KOPT-K1 (cell line): ENCODE results near the gene ISX.
"Not testable (repeated sequence)": the region's sequence is repeated elsewhere in the genome, so short reads cannot be mapped to it uniquely, and the experiment has no call there.

Experiments used
- H3K27ac ChIP-seq: fragments of 200-600 bp; sonication (generic); 2 replicates; pipeline ENCODE4 v1.5.1; 2016; ENCODE audit warnings: antibody characterized with exemption, mild to moderate bottlenecking, low read depth, low read length; ENCODE audit not compliant: poor library complexity, severe bottlenecking
- H3K36me3 ChIP-seq: fragments of 200-600 bp; sonication (generic); 2 replicates; pipeline ENCODE4 v1.5.1; 2017; ENCODE audit warnings: antibody characterized with exemption, mild to moderate bottlenecking, low read length, moderate library complexity; ENCODE audit not compliant: insufficient read depth
- H3K9me3 ChIP-seq: fragments of 200-600 bp; sonication (generic); 2 replicates; pipeline ENCODE4 v1.5.1; 2017; ENCODE audit warnings: antibody characterized with exemption, low read length, mild to moderate bottlenecking; ENCODE audit not compliant: insufficient read depth, poor library complexity, severe bottlenecking

ISX gene

DNA sequence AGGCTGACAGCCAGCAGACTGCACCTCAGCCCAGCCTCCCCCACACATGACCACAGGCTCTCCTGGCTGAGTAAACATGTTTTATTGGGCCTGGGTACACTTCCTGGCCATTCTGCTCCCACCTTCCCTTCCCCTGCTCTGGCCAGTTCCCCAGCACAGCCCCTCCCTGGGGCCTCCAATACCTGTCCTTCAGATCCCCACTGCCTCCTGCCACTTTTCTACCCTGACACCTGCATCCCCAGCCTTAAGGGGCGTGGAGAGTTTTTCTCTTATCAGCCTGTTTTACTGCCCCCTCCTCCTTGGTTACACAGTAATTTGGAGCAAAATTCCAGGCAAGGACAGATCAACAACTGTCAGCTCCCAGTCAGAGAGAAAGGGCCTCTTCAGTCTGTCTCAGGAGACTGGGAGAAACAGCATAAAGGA, at the start of gene ISX:
Gene ISX, plus strand, starts transcription at position 363 of the 423 bp plus-strand sequence. CDS start 930 bp downstream, outside the sequence.
- no peaks in the 10 kb centered on the region for H3K9me3 ChIP-seq
- no peak within 1 kb of the TSS for H3K27ac ChIP-seq
- no peaks in the 10 kb centered on the region for H3K36me3 ChIP-seq

DNA sequence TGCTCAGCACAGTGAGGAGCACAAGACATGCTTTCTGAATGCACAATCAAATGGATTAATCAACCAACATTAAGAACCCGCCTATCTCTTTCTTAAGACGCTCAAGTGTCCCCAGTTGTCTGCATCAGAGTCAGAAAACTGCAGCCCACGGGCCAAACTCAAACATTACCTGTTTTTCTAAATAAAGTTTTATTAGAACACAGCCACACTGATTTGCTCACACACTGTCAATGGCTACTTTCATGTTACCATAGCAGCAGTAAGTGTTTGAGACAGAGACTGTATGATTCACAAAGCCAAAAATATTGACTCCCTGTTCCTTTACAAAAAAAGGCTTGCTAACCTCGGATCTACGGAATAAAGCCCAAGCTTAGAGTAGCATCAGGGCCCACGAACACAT, 49.0 kb upstream of the ISX start:
- Histone ChIP-seq H3K27ac (no peak overlapping the region), H3K36me3 (no peaks in the 10 kb centered on the region), H3K9me3 (no peaks in the 10 kb centered on the region)

GRCh38 chr22:35018995-35019394, 47.0 kb upstream of the ISX start:
- H3K9me3 ChIP-seq = no peaks in the 10 kb centered on the region
- H3K36me3 ChIP-seq = no peaks in the 10 kb centered on the region
- H3K27ac ChIP-seq = no peak overlapping the region

DNA sequence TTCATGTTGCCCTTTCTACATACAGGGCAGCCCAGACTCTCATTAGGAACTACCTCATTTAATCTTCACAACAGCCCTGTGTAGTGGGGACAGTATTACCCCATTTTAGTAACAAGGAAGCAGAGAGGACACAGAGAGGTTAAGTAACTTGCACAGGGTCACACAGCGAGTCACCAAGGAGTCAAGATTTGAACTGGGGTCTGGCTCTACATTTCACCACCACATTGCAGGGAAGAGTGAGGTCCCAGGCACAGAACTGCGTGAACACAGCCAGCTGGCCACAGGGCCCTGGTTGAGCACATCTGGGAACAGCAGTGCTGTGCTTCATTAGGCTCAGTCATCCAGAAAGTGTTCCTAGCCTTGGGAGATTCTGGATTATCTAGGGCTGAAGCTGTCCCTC, 45.4 kb upstream of the ISX start:
- H3K36me3 ChIP-seq = no peaks in the 10 kb centered on the region
- no peak overlapping the region for H3K27ac ChIP-seq
- no peaks in the 10 kb centered on the region for H3K9me3 ChIP-seq

GRCh38 chr22:35021161-35021560, 44.8 kb upstream of the ISX start:
- H3K9me3 ChIP-seq = no peaks in the 10 kb centered on the region
- no peaks in the 10 kb centered on the region for H3K36me3 ChIP-seq
- H3K27ac ChIP-seq = no peak overlapping the region

DNA sequence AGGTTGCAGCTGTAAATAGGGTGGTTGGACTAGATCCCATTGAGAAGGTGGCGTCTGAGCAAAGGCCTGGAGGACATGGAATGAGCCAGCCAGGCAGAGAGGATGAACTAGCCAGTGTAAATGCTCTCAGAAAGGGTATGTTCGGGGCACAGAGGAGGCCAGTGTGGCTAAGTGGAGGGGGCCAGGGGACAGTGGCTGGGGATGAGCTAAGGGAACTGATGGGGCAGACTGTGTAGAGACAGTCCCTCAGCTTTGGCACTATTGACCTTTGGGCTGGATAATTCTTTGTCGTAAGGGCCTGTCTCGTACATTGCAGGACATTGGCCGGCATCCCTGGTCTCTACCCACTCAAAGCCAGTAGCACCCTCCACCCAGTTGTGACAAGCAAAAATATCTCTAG, 43.7 kb upstream of the ISX start:
- no peaks in the 10 kb centered on the region for H3K9me3 ChIP-seq
- no peaks in the 10 kb centered on the region for H3K36me3 ChIP-seq
- H3K27ac ChIP-seq = no peak overlapping the region

GRCh38 chr22:35023692-35024363, 42.1 kb upstream of the ISX start:
- Histone ChIP-seq H3K36me3 (no peaks in the 10 kb centered on the region), H3K9me3 (no peaks in the 10 kb centered on the region), H3K27ac (no peak overlapping the region)

GRCh38 chr22:35024364-35024692, 41.6 kb upstream of the ISX start:
- Histone ChIP-seq H3K36me3 (no peaks in the 10 kb centered on the region), H3K27ac (no peak overlapping the region), H3K9me3 (no peaks in the 10 kb centered on the region)

GRCh38 chr22:35030112-35030511, 35.8 kb upstream of the ISX start:
- H3K36me3 ChIP-seq, H3K27ac ChIP-seq, H3K9me3 ChIP-seq: not testable (repeated sequence)

GRCh38 chr22:35032571-35032970, 33.4 kb upstream of the ISX start:
- no peaks in the 10 kb centered on the region for H3K36me3 ChIP-seq
- no peaks in the 10 kb centered on the region for H3K9me3 ChIP-seq
- H3K27ac ChIP-seq = no peak overlapping the region

- no peaks in the 10 kb centered on the region for H3K9me3 ChIP-seq
- no peak overlapping the region for H3K27ac ChIP-seq
- no peaks in the 10 kb centered on the region for H3K36me3 ChIP-seq
Observed at GRCh38 chr22:35033635-35034296, 32.2 kb upstream of the ISX start.

DNA sequence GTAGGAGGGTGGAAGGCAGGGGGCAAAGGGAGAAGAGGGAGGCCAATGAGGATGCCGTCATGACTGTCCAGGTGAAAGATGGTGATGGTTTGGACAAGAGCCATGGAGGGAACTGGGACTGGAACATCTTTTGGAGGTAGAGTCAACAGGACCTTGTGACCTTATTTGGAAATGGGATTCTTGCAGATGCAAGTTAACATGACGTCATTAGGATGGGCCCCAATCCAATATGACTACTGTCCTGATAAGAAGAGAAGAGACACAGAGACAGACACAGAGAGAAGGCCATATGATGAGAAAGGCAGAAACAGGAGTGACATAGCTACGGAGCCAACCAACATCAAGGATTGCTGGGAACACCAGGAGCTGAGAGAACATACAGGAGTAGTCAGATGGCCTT, 31.0 kb upstream of the ISX start:
- H3K36me3 ChIP-seq = no peaks in the 10 kb centered on the region
- no peaks in the 10 kb centered on the region for H3K9me3 ChIP-seq
- no peak overlapping the region for H3K27ac ChIP-seq

DNA sequence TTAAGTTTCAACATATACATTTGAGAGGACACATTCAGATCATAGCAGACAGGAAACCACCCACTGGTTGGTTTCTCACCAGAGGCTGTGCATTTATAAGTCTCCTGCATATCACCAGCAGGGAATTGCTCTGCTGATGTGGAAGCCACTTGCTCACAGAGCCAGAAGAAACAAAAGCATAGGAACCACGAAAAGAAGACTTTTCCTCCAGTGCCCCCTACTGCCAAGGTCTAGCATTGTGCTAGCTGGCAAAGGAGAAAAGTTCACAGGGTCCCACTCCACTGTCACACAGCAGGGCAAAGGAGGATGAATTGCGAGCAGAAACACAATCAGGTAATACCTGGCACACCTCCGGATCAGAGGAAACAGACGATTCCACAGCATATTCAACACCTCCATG, 28.9 kb upstream of the ISX start:
- no peaks in the 10 kb centered on the region for H3K9me3 ChIP-seq
- H3K36me3 ChIP-seq = no peaks in the 10 kb centered on the region
- no peak overlapping the region for H3K27ac ChIP-seq

DNA sequence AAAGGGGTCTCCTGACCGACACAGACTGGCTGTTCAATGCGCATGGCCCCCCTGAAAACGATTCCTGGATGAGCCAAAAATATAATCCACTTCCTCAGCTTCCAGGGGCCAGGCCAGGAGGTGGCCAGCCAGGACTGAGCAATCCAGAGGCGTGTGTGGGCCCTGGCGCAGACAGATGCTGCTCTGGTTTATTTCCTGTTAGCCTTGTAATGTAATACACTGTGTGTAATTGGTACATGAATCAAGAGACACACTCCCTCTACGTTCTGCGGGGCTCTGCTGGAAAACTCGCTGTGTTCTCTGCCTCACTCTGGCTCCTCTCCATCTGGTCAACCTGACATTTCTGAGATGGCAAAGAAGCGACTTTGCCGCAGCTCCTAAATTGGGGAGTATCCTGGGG, 26.3 kb upstream of the ISX start:
- no peak overlapping the region for H3K27ac ChIP-seq
- no peaks in the 10 kb centered on the region for H3K36me3 ChIP-seq
- H3K9me3 ChIP-seq = no peaks in the 10 kb centered on the region

GRCh38 chr22:35043252-35043933, 22.6 kb upstream of the ISX start:
- H3K36me3 ChIP-seq = no peaks in the 10 kb centered on the region
- H3K27ac ChIP-seq = no peak overlapping the region
- no peaks in the 10 kb centered on the region for H3K9me3 ChIP-seq

DNA sequence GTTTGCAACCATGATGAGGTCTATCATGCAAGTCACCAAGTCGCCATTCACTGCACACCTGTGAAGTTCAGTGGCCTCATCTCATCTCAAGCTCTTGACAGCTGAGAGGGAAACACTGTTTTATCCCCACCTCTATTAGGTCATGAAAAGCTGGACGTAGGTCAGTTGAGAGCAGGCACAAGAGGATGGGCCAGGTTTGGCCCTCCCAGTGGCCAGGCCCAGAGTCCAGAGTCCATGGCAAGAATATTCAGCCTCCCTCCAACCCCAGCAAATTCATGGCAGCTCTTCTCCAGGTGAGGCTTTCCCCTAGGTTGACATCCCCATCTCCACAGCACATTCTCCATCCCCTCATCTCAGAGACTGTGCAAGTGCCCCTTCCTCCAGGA, 22.0 kb upstream of the ISX start:
- H3K9me3 ChIP-seq = no peaks in the 10 kb centered on the region
- no peak overlapping the region for H3K27ac ChIP-seq
- H3K36me3 ChIP-seq = no peaks in the 10 kb centered on the region
